ENCODE results near the gene ZNF652. TPM values are rescaled to one million over a fixed set of nuclear protein-coding genes. Genes with fewer than 3 reads are reported as not detected.

Gene ZNF652
- total and polyA plus RNA-seq, 11 donors: 7.2 to 24.5 (median 20.3) TPM

DNA sequence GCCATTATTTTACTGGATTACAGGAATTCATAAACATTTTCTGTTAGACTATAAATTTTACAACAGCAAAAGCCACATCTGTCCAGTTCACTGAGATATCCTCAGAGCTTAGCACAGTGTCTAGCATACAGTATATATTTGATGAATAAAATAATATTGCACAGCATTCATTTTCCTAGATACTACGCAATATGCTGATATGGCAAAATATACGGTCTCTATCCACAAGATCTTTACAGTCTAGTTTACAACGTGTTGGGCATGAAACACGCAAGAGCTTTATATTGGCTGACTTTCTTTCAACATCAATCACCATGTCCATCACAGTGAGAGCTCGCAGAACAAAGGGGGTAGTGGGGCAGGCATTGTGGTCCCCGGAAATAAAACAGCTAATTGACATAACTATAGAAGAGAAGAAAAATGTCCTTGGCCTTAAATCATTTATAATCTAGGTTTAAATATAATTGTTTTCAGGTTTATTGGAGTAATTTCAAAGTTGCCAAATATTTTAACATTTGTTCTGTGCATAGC, 43.5 kb downstream of the ZNF652 start:
- Histone ChIP-seq H3K36me3 (peaks cover 0 to 18% (median 0%) of the 10 kb centered on the region in 9 donors), H3K27ac (no peak overlapping the region), H3K4me3 (no peak overlapping the region), H3K4me1 (peaks cover 0 to 31% (median 0%) of the 10 kb centered on the region in 12 donors), H3K9me3 (no peaks in the 10 kb centered on the region), H3K27me3 (no peaks in the 10 kb centered on the region)
- DNase-seq (no peak), ATAC-seq (no peak)
- 91 to 94% (median 92%) methylated on average over 6 of the region's 6 CpGs for whole genome bisulfite sequencing, 4 donors
- intact Hi-C loops (cut with DNase I): loop anchor here in 8 of 10 donors (5.0 to 10.0 kb wide), 5 partner anchors 44 to 676 kb away; partner anchors contain the start of genes ZNF652 (in 2 of the 8) and DLX3 (in 1 of the 8)
- TF ChIP-seq, protein P1, sequence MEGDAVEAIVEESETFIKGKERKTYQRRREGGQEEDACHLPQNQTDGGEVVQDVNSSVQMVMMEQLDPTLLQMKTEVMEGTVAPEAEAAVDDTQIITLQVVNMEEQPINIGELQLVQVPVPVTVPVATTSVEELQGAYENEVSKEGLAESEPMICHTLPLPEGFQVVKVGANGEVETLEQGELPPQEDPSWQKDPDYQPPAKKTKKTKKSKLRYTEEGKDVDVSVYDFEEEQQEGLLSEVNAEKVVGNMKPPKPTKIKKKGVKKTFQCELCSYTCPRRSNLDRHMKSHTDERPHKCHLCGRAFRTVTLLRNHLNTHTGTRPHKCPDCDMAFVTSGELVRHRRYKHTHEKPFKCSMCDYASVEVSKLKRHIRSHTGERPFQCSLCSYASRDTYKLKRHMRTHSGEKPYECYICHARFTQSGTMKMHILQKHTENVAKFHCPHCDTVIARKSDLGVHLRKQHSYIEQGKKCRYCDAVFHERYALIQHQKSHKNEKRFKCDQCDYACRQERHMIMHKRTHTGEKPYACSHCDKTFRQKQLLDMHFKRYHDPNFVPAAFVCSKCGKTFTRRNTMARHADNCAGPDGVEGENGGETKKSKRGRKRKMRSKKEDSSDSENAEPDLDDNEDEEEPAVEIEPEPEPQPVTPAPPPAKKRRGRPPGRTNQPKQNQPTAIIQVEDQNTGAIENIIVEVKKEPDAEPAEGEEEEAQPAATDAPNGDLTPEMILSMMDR (IDR thresholded peaks at IDR 0.05): no peak
- no peak for TF ChIP-seq POLR2A (IDR thresholded peaks at IDR 0.05)

DNA sequence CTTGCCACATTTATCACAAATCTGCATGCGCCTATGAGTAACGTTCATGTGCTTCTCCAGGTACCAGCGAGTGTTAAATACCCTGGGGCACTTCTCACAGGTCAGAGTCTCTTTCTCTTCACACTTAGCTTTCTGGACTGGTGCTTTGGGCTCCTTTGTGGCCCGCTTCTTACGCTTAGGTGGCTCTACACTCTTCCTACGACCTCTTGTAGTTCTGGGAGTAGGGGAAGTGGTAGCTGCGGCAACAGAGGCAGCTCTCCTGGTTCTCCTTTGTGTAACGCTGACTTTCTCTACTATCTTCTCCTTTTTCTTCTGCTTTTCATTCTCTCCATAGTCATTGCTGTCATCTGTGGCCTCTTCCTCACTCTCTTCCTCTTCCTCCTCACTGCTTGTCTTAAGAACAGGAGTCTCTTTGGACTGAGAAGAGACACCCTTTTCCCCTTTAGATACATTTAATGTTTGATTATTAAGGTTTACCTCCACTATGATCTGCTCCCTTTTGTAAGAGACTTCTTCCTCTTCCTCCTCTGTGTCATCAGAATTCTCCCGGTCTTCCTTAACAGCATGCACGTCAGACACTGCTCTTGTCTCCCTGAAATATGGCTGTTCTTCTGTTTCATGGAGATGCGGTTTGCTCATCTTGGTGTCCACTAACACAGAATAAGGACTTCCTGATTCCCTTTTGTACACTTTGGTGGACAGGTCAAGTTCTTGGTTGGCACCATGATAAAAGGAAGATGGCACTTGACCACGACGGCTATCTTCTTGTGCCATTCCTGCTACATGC, 45.0 kb downstream of the ZNF652 start:
- no peak for DNase-seq
- Histone ChIP-seq H3K27ac (peak overlapping the region in 2 of 12 donors; percentile 12 to 47), H3K4me1 (peaks cover 0 to 23% (median 0%) of the 10 kb centered on the region in 12 donors), H3K4me3 (no peak overlapping the region), H3K36me3 (peaks cover 0 to 26% (median 6%) of the 10 kb centered on the region in 9 donors), H3K9me3 (no peaks in the 10 kb centered on the region), H3K27me3 (no peaks in the 10 kb centered on the region)
- intact Hi-C loops (cut with DNase I): loop anchor here in 9 of 10 donors (1.0 to 10.0 kb wide), 8 partner anchors 45 to 678 kb away; partner anchors contain the start of genes ZNF652 (in 2 of the 9) and DLX3 (in 1 of the 9)
- TF ChIP-seq, protein P1 (IDR thresholded peaks at IDR 0.05): no peak
- TF ChIP-seq POLR2A (IDR thresholded peaks at IDR 0.05): no peak
- 84 to 89% (median 87%) methylated on average over 13 of the region's 13 CpGs for WGBS, 4 donors
- peak in 3 of 4 donors; percentile 22 to 29 (median 27) for ATAC-seq

DNA sequence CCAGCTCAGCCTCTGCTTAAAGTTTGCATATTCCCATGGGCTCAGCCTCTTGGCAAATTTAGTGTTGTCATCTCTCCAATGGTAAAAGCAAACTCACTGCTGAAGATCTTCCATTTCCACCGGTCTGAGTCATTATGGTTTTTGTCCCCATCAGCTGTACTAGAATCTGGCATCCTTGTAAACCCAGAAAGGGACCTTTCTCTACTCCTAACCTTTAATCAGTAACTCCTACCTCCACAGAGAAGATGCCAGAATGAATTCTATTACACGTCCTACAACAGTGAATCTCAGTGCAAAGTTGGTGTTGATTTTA, 45.8 kb downstream of the ZNF652 start:
- peaks cover 0 to 35% (median 15%) of the 10 kb centered on the region in 9 donors for H3K36me3 ChIP-seq
- 49 to 67% (median 62%) methylated on average over 2 of the region's 2 CpGs for WGBS, 4 donors
- H3K27me3 ChIP-seq: no peaks in the 10 kb centered on the region
- no peak for ATAC-seq
- no peak for TF ChIP-seq POLR2A (IDR thresholded peaks at IDR 0.05)
- TF ChIP-seq, protein P1 (IDR thresholded peaks at IDR 0.05): no peak
- H3K4me1 ChIP-seq: peaks cover 0 to 23% (median 0%) of the 10 kb centered on the region in 12 donors
- H3K9me3 ChIP-seq: no peaks in the 10 kb centered on the region
- peak overlapping the region in 1 of 12 donors; percentile 47 for H3K27ac ChIP-seq
- intact Hi-C loops (cut with DNase I): loop anchor here in 9 of 10 donors (1.0 to 10.0 kb wide), 8 partner anchors 46 to 679 kb away; partner anchors contain the start of genes ZNF652 (in 2 of the 9) and DLX3 (in 1 of the 9)
- DNase-seq: no peak
- H3K4me3 ChIP-seq: no peak overlapping the region
